Measurements from ENCODE around the gene CUX1.

DNA sequence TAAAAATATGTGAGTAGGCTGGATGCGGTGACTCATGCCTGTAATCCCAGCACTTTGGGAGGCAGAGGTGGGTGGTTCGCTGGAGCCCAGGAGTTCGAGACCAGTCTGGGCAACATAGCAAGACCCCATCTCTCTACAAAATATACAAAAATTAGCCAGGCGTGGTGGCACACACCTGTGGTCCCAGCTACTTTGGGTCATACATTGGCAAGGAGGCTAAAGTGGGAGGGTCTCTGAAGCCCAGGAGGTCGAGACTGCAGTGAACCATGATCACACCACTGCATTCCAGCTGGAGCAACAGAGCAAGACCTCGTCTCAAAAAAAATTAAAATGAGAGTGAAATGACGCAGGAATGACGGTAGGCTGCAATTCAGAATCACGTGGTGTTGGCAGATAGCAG, 404.5 kb downstream of the CUX1 start:
- TF ChIP-seq, protein P1, sequence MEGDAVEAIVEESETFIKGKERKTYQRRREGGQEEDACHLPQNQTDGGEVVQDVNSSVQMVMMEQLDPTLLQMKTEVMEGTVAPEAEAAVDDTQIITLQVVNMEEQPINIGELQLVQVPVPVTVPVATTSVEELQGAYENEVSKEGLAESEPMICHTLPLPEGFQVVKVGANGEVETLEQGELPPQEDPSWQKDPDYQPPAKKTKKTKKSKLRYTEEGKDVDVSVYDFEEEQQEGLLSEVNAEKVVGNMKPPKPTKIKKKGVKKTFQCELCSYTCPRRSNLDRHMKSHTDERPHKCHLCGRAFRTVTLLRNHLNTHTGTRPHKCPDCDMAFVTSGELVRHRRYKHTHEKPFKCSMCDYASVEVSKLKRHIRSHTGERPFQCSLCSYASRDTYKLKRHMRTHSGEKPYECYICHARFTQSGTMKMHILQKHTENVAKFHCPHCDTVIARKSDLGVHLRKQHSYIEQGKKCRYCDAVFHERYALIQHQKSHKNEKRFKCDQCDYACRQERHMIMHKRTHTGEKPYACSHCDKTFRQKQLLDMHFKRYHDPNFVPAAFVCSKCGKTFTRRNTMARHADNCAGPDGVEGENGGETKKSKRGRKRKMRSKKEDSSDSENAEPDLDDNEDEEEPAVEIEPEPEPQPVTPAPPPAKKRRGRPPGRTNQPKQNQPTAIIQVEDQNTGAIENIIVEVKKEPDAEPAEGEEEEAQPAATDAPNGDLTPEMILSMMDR (IDR thresholded peaks at IDR 0.05), result no peak
- TF ChIP-seq POLR2A (IDR thresholded peaks at IDR 0.05), result no peak
- no peak for TF ChIP-seq EP300 (IDR thresholded peaks at IDR 0.05)
- TF ChIP-seq POLR2AphosphoS5 (IDR thresholded peaks at IDR 0.05), result no peak

Measured in suprapubic skin (tissue), 4 donors.